Stomach (tissue), 4 donors: ENCODE measurements around the gene IQCM.

ENCODE experiments used
- EP300 ChIP-seq: sonication (generic); formaldehyde crosslinking; IDR thresholded peaks from one replicate; pipeline ENCODE4 v1.6.1; 2017; ENCODE audit warnings: antibody characterized with exemption
- POLR2AphosphoS5 ChIP-seq, 3 donors: sonication (generic); formaldehyde crosslinking; IDR thresholded peaks; one replicate each; pipeline ENCODE4 v1.6.1; 2016; ENCODE audit warnings: antibody characterized with exemption in 3 of 3
- TF ChIP-seq, protein P1 (sequence below), 7 experiments: fragments of 450-650 bp in 4 of 7; fragments of 200-600 bp in 3 of 7; sonication (generic) in 3 of 7; IDR thresholded peaks; one replicate each; pipeline ENCODE4 v1.5.1; 2016 to 2019; ENCODE audit warnings: antibody characterized with exemption in 7 of 7, control low read depth in 2 of 7, mild to moderate bottlenecking in 1 of 7

DNA sequence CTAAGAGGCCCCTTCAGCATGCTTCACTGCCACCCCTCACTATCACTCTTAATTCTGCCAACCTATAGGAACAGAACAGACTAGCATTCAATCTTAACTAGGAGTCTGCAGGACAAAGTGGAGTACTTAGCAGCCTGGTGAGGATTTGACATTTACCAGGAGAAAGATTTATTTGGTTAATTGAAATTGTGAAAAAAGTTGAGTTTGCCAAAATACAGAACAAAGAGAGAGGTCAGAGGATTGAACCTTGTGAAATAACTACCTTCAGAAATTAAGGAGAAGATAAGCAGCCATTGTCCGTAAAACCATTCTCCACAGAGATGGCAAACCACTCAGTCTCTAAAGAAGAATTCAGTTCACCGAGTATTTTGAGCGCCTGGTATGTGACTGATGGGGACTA lies 41.8 kb upstream of the IQCM start:
- TF ChIP-seq, protein P1, sequence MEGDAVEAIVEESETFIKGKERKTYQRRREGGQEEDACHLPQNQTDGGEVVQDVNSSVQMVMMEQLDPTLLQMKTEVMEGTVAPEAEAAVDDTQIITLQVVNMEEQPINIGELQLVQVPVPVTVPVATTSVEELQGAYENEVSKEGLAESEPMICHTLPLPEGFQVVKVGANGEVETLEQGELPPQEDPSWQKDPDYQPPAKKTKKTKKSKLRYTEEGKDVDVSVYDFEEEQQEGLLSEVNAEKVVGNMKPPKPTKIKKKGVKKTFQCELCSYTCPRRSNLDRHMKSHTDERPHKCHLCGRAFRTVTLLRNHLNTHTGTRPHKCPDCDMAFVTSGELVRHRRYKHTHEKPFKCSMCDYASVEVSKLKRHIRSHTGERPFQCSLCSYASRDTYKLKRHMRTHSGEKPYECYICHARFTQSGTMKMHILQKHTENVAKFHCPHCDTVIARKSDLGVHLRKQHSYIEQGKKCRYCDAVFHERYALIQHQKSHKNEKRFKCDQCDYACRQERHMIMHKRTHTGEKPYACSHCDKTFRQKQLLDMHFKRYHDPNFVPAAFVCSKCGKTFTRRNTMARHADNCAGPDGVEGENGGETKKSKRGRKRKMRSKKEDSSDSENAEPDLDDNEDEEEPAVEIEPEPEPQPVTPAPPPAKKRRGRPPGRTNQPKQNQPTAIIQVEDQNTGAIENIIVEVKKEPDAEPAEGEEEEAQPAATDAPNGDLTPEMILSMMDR (IDR thresholded peaks at IDR 0.05), result no peak
- TF ChIP-seq EP300 (no peak), POLR2AphosphoS5 (IDR thresholded peaks at IDR 0.05) (no peak)
